Adrenal gland (tissue), 5 donors: ENCODE data around the gene CAPN5.

ENCODE experiments used
- POLR2A ChIP-seq, 2 donors: fragments of 450-650 bp; IDR thresholded peaks; one replicate each; pipeline ENCODE4 v1.6.1; 2017; ENCODE audit warnings: antibody characterized with exemption in 2 of 2, mild to moderate bottlenecking in 2 of 2, moderate library complexity in 1 of 2
- TF ChIP-seq, protein P1 (sequence below), 6 experiments: fragments of 450-650 bp in 4 of 6; fragments of 200-600 bp in 2 of 6; sonication (generic) in 1 of 6; IDR thresholded peaks; 1 replicate in 5 of 6; 2 replicates in 1 of 6; pipeline versions ENCODE4 v1.5.1 to v1.8.0; 2016 to 2021; ENCODE audit warnings: antibody characterized with exemption in 6 of 6, mild to moderate bottlenecking in 2 of 6, moderate library complexity in 1 of 6
- donor health status: DM: no; HTN: no; CAD: no.

DNA sequence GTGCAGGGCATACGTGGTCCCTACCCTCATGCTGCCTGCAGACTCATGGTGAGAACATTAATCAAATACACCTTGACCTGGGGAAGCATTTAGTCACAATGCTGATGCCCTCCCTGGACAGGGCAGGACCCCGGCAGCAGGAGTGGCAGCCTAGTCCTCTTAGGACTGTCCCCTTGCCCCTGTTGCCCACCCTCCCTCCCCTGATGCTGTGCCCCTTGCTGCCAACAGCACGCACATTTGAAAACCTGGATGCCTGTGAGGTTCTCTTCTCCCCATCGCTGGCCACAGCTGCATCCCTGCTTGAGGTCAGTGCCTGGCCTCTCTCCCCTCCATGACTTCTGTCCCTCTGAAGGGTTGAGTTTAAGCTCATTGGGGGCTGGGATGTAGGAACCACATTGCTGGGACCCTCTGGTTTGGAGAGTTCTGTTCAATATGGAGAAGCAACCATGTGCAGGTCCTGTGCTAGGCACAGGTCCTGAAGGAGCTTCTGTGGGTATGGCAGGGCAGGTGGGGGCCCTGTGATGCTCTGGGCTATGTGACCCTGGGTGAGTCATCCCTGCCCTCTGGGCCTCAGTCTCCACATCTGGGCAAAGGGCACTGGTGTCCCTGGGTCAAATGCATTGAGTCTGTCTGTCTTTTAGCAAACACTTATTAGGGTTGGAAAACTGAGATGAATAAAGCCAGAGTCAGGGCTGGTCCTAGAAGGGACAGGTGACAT is 92.6 kb downstream of the CAPN5 start:
- TF ChIP-seq, protein P1, sequence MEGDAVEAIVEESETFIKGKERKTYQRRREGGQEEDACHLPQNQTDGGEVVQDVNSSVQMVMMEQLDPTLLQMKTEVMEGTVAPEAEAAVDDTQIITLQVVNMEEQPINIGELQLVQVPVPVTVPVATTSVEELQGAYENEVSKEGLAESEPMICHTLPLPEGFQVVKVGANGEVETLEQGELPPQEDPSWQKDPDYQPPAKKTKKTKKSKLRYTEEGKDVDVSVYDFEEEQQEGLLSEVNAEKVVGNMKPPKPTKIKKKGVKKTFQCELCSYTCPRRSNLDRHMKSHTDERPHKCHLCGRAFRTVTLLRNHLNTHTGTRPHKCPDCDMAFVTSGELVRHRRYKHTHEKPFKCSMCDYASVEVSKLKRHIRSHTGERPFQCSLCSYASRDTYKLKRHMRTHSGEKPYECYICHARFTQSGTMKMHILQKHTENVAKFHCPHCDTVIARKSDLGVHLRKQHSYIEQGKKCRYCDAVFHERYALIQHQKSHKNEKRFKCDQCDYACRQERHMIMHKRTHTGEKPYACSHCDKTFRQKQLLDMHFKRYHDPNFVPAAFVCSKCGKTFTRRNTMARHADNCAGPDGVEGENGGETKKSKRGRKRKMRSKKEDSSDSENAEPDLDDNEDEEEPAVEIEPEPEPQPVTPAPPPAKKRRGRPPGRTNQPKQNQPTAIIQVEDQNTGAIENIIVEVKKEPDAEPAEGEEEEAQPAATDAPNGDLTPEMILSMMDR (IDR thresholded peaks at IDR 0.05), result no peak
- no peak for TF ChIP-seq POLR2A (IDR thresholded peaks at IDR 0.05)
